Fibroblast of villous mesenchyme (primary cell): ENCODE data around the gene RUFY1. TPM values are rescaled to one million over a fixed set of nuclear protein-coding genes. Genes with fewer than 3 reads are reported as not detected.
A peak's percentile ranks its signal among the peaks of the same experiment; 100 is the strongest.
"Not testable (repeated sequence)": the region's sequence is repeated elsewhere in the genome, so short reads cannot be mapped to it uniquely, and the experiment has no call there.

Experiments
- DNase-seq: peaks from one replicate; pipeline ENCODE4 v3.0.0-alpha.2; 2010; ENCODE audit warnings: low read depth
- H3K4me3 ChIP-seq: 2 replicates; pipeline ENCODE4 v1.5.1; 2011; ENCODE audit warnings: low read depth, mild to moderate bottlenecking, low read length
- small RNA-seq: library from RNA; depleted of rRNA; stranded (forward); fragments of <200 nt; gene quantifications from one replicate; pipeline ENCODE3, GENCODE V24; 2012
- total RNA-seq: library from RNA; depleted of rRNA; stranded (reverse); fragments of >200 nt; gene quantifications from 2 replicates; pipeline ENCODE4 v1.2.3, GENCODE V29; 2012
- TF ChIP-seq, protein P1 (sequence below): IDR thresholded peaks from 2 replicates; pipeline ENCODE4 v1.5.1; 2012; ENCODE audit warnings: low read depth, mild to moderate bottlenecking, low read length; ENCODE audit not compliant: insufficient read depth

The RUFY1 gene
- total RNA-seq, 1 donor = 54.0 TPM

- TF ChIP-seq, protein P1, sequence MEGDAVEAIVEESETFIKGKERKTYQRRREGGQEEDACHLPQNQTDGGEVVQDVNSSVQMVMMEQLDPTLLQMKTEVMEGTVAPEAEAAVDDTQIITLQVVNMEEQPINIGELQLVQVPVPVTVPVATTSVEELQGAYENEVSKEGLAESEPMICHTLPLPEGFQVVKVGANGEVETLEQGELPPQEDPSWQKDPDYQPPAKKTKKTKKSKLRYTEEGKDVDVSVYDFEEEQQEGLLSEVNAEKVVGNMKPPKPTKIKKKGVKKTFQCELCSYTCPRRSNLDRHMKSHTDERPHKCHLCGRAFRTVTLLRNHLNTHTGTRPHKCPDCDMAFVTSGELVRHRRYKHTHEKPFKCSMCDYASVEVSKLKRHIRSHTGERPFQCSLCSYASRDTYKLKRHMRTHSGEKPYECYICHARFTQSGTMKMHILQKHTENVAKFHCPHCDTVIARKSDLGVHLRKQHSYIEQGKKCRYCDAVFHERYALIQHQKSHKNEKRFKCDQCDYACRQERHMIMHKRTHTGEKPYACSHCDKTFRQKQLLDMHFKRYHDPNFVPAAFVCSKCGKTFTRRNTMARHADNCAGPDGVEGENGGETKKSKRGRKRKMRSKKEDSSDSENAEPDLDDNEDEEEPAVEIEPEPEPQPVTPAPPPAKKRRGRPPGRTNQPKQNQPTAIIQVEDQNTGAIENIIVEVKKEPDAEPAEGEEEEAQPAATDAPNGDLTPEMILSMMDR = no peak
- DNase-seq = no peak
- H3K4me3 ChIP-seq = no peak overlapping the region
Observed at GRCh38 chr5:179648410-179648809, 98.1 kb downstream of the RUFY1 start.

DNA sequence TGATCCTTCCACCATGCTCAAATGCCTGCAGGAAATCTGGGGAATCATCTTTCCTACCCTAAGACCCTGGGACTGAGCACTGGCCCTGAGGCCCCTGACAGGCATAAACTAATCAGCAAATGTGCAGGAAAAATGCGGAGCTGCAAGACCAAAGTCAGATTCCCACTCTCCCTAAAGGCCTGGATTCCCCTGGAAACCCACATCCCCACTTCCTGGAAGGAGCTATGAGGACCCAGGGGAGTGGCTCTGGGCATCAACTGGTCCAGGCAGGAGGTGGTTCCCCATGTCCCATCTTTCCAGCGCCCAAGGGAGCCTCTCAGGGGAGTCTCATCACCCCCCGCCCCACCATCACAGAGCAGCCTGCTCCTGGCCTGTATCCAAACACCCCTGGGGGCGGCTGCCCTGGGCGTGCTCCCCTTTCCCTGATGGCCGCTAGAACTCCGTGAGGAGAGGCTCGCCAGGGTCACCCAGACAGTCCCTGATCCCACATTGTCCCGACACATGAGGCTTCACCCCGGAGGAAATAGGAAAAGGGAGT is 98.9 kb downstream of the RUFY1 start:
- not testable (repeated sequence) for DNase-seq, H3K4me3 ChIP-seq

GRCh38 chr5:179650245-179650644 is 99.9 kb downstream of the RUFY1 start:
- DNase-seq, H3K4me3 ChIP-seq: not testable (repeated sequence)

DNA sequence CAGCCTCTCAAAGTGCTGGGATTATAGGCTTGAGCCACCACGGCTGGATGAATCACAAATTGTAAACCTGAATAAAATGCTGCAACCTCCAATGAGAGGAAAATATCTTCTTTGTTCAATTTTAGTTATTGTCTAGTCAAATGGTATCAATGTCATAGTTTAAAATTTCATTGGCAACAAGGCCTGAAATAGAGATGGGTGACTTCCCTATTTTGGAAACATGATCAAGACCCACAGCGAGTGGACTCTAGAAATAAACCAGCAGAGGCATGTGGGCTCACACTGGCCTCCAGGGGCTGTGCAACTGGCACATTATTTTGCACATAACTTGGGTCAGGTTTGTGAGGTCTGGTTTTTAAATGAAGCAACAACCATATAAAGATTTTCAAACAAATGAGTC is 102.8 kb downstream of the RUFY1 start:
- not testable (repeated sequence) for DNase-seq, H3K4me3 ChIP-seq

GRCh38 chr5:179657302-179658178 is 107.2 kb downstream of the RUFY1 start:
- not testable (repeated sequence) for DNase-seq, H3K4me3 ChIP-seq

DNA sequence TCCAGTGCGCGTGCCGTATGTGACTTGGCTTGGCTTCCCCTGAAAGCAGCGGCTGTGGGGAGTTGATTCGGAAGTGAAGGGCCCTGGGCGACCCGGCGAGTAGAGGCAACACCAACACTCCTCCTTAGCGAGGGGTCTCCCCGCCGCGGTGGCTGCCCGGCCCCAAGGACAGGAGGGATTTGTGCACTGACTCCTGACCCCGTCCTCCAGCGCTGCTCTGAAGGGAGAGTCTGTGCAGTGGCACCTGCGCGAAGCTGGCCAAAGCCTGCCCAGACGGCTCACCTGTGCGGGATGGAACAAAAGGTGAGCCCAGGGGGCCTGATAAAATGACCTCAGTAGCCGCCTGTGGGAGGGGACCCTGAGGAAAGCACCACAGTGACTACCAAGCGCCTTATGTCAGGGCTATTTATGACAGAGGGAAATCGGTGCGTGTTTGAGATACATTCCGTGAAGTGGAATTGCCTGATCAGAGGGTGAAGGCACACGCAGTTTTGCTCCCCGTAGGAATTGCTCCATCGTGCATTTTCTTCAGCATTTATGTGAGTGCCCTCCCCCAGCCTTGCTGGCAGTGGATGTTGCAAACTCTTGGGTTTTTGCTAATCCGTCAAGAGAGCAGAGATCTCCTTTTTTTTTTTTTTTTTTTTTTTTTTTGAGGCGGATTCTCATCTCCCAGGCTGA is 108.0 kb downstream of the RUFY1 start:
- H3K4me3 ChIP-seq = peak overlapping the region; percentile 71
- peak; percentile 76 for DNase-seq

Small RNA genes within 50 kb of the gene (small RNA-seq; reads per million reads assigned to genes)
- gene AC136628.3 (not detected), gene RF00017 (not detected)

Other genes starting within 250 kb of the RUFY1 start
- 30.2 and 44.5 TPM in 2 replicates for gene ADAMTS2, start 205.1 kb upstream of the RUFY1 start, total RNA-seq
- 474 and 562 TPM in 2 replicates for gene HNRNPH1, start 73.1 kb downstream of the RUFY1 start, total RNA-seq
- 0.32 TPM in 1 of 2 replicates, not detected in the other for gene CBY3, start 130.5 kb downstream of the RUFY1 start, total RNA-seq
- gene CANX, start 148.4 kb downstream of the RUFY1 start, total RNA-seq = 628 and 886 TPM in 2 replicates
- gene MAML1, start 182.3 kb downstream of the RUFY1 start, total RNA-seq = 12.1 and 13.9 TPM in 2 replicates
- 0.43 TPM in 1 of 2 replicates, not detected in the other for gene LTC4S, start 243.4 kb downstream of the RUFY1 start, total RNA-seq